GM12892 (cell line): ENCODE results near the gene JARID2.

Experiments
- DNase-seq: peaks from one replicate; pipeline ENCODE4 v3.0.0; 2011; ENCODE audit not compliant: insufficient read length
- FAIRE-seq: peaks from 2 replicates; lab custom pipeline; 2011; peaks lifted over from hg19 to GRCh38; lab: Jason Lieb, UNC
- POLR2A ChIP-seq: IDR thresholded peaks from 2 replicates; pipeline ENCODE4 v1.6.1; 2011; ENCODE audit warnings: low read depth, low read length, control low read depth
- POLR2AphosphoS5 ChIP-seq: IDR thresholded peaks from 2 replicates; pipeline ENCODE4 v1.6.1; 2011; ENCODE audit warnings: low read depth, low read length, control low read depth
- TAF1 ChIP-seq: IDR thresholded peaks from 2 replicates; pipeline ENCODE4 v1.6.1; 2011; ENCODE audit warnings: low read depth, mild to moderate bottlenecking, control low read depth, low read length, borderline replicate concordance

JARID2 gene

GRCh38 chr6:15239616-15240364 lies 6.1 kb upstream of the JARID2 start:
- no peak for DNase-seq
- no peak for FAIRE-seq
- no peak for TF ChIP-seq TAF1
- TF ChIP-seq POLR2AphosphoS5: no peak
- no peak for TF ChIP-seq POLR2A

- no peak for TF ChIP-seq POLR2A
- TF ChIP-seq TAF1: no peak
- TF ChIP-seq POLR2AphosphoS5: no peak
- no peak for FAIRE-seq
- DNase-seq: no peak
Measured at GRCh38 chr6:15242503-15242902, 3.4 kb upstream of the JARID2 start.

- no peak for DNase-seq
- FAIRE-seq: no peak
Measured at GRCh38 chr6:15242937-15243614, 2.8 kb upstream of the JARID2 start.

GRCh38 chr6:15243910-15244619 lies 1.8 kb upstream of the JARID2 start:
- FAIRE-seq (peak; percentile 17), DNase-seq (no peak)
- TF ChIP-seq POLR2A (no peak), TAF1 (no peak), POLR2AphosphoS5 (no peak)

More at GRCh38 chr6:15242937-15243614, 2.8 kb upstream of the JARID2 start:
- TF ChIP-seq TAF1 (no peak), POLR2AphosphoS5 (no peak), POLR2A (no peak)

- TF ChIP-seq POLR2AphosphoS5 (peak; percentile 20), TAF1 (no peak), POLR2A (0 out of 2 replicates have a peak, but pooled peaks have one; percentile 48)
- FAIRE-seq (no peak), DNase-seq (peak; percentile 83)
Measured at GRCh38 chr6:15244620-15245360, 1.1 kb upstream of the JARID2 start.

- no peak for TF ChIP-seq TAF1
- TF ChIP-seq POLR2A: no peak
- no peak for TF ChIP-seq POLR2AphosphoS5
- FAIRE-seq: no peak
- DNase-seq: no peak
Measured at GRCh38 chr6:15246217-15246665, 372 bp downstream of the JARID2 start.

- TF ChIP-seq POLR2AphosphoS5 (no peak), TAF1 (no peak), POLR2A (no peak)
- FAIRE-seq: no peak
- no peak for DNase-seq
Measured at GRCh38 chr6:15246666-15247499, 1.0 kb downstream of the JARID2 start.

- no peak for FAIRE-seq
- peak; percentile 50 for DNase-seq
- 0 out of 2 replicates have a peak, but pooled peaks have one; percentile 41 for TF ChIP-seq TAF1
- TF ChIP-seq POLR2AphosphoS5: no peak
- no peak for TF ChIP-seq POLR2A
Measured at GRCh38 chr6:15247500-15248450, 1.9 kb downstream of the JARID2 start.

- DNase-seq: peak; percentile 82
- TF ChIP-seq TAF1 (no peak), POLR2A (peak; percentile 44; the same call in 1 of the 2 replicates), POLR2AphosphoS5 (peak; percentile 45; the same call in 1 of the 2 replicates)
- peak; percentile 85 for FAIRE-seq
Measured at GRCh38 chr6:15248451-15249370, 2.8 kb downstream of the JARID2 start.
